Dermis microvascular lymphatic vessel endothelial cell (primary cell): ENCODE results near the gene FAF2. TPM values are rescaled to one million over a fixed set of nuclear protein-coding genes. Genes with fewer than 3 reads are reported as not detected.

Experiments
- DNase-seq, 2 donors: peaks; one replicate each; pipeline versions ENCODE4 v3.0.0 to v3.0.0-alpha.2; 2010; ENCODE audit warnings: low read depth in 2 of 2
- total RNA-seq: library from RNA; depleted of rRNA; stranded (reverse); fragments of >200 nt; gene quantifications from 2 replicates; pipeline ENCODE4 v1.2.1, GENCODE V29; 2014

The FAF2 gene
- total RNA-seq, 1 donor from 2014 or later = 56.5 TPM

DNA sequence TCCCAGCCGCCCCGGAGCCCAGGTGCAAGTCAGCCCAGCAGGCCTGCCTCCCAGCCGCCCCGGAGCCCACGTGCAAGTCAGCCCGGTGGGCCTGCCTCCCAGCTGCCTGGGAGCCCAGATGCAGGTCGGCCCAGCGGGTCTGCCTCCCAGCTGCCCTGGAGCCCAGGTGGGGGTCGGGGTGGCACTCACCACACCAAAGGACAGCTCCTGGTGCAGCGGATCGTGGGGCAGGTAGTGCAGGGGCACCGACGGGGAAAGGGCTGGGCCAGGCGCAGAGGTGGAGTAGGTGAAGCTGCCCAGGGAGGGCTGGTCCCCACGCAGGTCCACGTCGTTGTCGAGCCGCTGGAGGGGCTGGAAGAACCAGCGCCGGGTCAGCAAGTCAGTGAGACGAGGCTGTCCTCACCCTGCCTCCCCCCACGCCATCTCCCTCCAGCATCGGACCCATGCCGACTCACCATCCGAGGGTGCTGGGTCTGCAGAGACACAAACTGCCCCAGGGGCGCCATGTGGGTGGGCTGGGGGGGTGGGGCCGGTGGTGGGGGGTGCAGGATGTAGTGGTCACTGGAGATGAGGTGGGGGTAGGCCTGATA, 82.3 kb downstream of the FAF2 start:
- DNase-seq = no peak

DNA sequence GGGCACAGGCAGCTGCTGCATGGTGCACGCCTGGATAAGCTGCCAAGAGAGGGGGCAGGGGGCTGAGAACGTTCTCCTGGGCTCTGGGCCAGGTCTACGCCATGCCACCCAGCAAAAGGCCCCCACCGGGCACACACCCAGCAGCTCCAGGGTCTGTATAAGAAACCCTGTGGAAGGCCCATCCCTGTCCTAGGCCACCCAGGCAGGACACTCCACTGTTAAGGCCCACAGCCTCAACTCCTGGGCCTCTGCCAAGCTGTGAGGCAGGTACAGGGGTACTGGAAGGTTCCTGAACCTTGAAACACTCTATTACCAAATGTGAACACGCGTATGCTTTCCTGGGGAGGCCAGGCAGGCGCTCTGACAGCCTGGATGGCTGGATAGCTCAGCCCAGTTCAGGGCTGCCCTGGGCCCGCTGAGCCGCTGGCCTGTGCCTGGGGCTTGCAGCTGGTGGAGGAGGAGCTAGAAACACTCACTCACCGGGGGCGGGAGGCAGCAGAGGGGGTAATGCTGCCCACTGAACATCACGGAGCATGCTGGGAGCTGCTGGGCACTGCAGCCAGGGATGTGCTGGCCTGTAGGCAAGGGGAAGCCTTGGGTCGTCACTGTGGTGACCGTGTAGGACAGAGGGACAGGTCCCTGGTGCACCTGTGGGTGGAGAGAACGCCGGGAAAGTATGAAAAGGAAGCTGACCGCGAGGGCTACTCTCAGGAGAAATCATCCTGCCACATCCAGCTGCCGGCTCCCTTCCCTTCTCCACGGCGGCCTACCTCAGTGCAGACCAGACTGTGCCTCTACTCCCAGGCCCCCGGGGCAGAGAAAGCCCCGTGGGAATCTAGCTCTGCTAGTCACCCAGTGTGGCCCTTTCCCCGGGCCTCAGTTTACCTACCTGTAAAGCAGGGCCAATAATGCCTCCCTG, 83.1 kb downstream of the FAF2 start:
- DNase-seq = no peak

GRCh38 chr5:176531902-176532493, 83.8 kb downstream of the FAF2 start:
- no peak for DNase-seq

DNA sequence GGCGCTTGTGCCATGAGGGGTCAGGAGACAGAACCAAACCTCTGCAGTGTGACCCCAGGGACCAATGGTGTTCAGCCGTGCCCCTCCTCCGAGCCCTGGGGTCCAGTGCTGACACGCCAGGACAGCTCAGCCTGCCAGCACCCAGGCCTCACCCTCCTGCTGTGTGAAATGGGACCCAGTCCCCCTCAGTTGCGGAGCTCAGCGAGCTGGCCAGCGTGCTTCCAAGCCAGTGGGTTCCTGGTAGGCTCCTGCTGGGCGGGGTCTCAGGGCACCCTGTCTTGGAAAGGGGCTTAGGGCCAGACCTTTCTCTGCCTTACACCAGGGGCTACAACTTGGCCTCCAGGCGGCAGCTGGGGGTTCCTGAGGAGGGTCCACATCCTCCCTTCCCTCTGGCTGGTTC, 84.6 kb downstream of the FAF2 start:
- DNase-seq = no peak

GRCh38 chr5:176533390-176533789, 85.2 kb downstream of the FAF2 start:
- no peak for DNase-seq

DNA sequence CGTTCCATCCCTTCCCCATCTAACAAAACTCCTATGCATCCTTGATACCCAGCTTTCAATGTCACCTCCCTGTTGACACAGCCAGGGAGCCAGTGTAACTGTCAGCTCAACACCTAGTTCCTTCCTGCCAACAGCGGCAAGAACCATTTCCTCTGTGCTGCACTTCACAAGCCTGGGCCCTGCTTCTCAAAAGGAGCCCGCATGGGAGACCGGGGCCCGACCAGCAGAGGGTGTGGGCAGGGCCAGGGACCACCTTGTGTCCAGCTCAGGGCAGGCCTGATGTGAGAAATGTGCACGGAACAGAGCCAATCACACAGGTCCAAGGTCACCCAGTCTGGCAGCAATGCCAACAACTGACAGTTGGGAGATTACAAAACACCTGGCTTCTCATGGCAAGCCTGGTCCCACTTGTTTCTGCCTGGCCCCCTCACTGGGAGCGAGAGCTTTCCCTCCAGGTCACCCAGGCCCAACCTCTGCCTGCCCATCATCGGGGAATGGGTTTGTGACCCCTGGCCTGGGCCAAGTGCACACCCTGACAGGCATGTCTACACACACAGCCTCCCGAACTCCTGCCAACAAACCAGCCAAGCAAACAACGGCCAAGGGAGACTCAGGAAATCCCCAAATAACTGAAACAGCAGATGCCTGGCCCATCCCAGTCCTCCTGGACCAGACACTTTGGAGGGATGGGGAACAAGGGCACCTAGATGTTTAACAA, 85.9 kb downstream of the FAF2 start:
- DNase-seq = peak; percentile 52 to 53

GRCh38 chr5:176534640-176535039, 86.5 kb downstream of the FAF2 start:
- no peak for DNase-seq

- peak in 1 of 2 donors; percentile 29 for DNase-seq
Measured at GRCh38 chr5:176535101-176535663, 87.0 kb downstream of the FAF2 start.

DNA sequence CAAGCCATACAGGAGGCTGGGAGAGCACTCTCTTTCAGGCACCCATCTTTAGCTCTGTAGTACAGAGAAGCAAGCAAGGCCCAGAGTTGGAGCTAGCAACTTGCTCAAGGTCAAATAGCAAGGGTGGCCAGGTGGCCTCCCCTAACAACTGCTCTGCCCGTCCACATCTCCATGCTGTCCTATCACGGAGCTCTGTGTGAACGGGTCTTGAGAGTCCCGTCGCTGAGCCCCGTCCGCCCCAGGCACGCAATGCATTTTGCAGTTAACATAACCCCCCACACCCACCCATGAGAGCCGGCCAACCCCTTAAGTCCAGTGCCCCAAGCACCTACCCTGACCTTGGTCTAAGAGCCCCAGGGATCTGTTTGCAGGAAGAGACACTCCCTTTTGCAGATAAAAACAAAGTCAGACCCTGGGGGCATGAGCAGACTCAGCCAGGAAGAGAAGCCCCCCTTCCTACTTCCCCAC, 87.5 kb downstream of the FAF2 start:
- DNase-seq = peak in 1 of 2 donors; percentile 18

GRCh38 chr5:176536132-176536901, 88.1 kb downstream of the FAF2 start:
- DNase-seq = peak in 1 of 2 donors; percentile 90

DNA sequence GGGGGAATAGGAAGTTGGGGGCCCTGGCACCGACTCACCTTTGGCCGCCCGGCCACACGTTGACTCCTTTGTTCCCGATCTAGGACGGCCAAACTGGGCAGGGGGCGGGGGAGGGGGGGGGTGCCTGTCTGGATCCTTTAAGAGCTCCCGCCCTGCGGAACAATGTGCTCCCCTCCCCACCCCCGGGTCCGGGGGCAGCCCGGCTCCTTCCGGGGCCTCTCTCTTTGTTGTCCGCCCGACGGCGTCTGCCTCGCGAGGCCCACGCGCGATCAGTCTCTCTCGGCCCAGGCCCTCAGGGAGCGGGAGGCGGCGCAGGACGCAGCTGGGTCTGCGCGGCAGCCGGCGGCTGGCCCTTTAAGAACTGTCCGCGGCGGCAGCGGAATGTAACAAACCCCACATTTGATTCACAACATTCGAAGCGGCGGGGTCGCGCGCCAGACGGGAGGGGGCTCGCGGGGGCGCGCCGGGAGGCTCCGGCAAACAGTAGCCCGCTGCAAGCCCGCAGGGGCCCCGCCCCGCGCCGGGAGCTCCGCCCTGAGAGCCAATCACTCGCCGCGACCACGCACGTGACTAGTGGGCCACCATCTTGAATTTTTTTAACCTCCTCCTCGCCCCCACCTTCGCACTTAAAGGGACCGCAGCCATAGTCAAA, 88.8 kb downstream of the FAF2 start, which contains the start of gene RNF44:
Gene RNF44 (minus strand): TSS at position 501 of the 652 bp plus-strand sequence. CDS start 4,930 bp downstream, outside the sequence.
- DNase-seq = peak; percentile 94 to 98

DNA sequence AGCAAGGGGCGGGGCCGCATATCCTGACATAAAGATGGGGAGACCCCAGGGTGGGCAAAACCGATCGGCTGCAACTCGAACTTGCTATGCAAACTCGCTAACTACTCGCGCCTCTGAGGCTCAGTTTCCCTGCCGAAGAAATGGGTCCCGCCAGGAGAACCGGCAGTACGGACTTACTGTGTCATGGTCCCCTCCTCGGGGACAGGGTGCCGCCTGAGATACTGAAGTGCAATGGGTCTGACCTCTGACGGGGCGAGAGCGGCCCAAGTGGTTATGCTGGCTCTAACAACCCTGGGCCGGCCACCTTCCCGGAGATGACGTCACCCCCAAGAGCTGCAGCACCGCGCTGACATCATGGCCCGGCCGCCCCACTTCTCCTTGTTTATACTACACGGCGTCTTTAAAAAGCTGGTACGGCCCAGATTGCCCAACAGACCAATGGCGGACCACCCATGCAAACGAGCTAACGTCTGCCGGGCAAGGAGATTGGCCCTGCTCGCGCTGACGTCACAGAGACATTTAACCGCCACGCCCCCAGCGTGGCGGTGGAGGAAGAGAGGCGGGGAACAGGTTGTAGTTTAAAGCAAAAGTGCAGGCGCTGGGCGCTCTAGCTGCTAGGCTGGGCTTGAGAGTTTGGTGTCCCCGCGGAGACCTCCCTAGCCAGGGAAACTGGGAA, 89.5 kb downstream of the FAF2 start:
- peak; percentile 99 to 100 for DNase-seq

- no peak for DNase-seq
Measured at GRCh38 chr5:176538230-176538988, 90.2 kb downstream of the FAF2 start.

GRCh38 chr5:176538989-176539384, 90.8 kb downstream of the FAF2 start:
- DNase-seq = no peak

- no peak for DNase-seq
Measured at GRCh38 chr5:176540476-176540899, 92.3 kb downstream of the FAF2 start.

DNA sequence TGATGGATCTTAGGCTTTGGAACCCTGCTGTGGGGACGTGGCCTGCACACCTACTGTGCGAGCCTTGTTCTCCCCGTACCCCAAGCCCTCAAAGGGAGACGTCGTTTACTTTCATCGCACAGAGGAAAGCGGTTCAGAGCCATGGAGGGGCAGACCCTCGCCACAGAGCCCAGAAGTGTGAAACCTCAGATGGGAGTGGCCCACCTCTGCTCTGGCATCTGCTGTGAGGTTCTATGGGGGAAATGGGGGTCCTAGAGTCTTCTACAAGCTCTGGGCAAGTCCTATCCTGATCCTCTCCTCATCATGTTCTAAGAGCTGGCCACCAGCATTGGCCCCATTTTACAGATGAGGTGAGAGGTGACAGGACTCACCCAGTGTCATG, 92.8 kb downstream of the FAF2 start:
- DNase-seq = no peak

GRCh38 chr5:176541338-176542134, 93.4 kb downstream of the FAF2 start:
- peak in 1 of 2 donors; percentile 65 for DNase-seq

DNA sequence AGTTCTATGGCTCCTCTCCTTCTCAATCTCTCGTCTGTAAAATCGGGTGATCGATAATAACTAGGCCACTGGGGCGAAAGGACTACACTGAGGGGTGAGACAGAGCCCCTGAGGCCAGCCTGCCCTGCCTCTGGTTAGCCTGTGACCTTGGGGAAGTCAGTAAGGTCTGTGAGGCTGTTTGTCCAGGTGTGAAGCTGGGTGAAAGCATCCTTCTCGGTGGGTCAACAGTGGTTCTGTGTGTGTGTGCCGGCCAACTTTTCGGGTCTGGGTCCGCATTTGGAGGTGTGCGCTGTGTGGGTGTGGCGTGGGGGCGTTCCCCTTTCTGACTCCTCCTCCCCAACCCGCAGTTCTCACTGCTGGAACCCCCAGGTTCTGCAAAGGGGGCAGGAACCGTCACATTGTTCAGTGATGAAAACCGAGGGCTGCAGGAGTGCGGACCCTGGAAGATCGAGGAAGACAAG, 94.0 kb downstream of the FAF2 start:
- DNase-seq = no peak
